GM18520 (cell line): ENCODE results near the gene ADAM10.

Experiments used
- ATAC-seq: cut with Tn5 transposase; IDR thresholded peaks from one replicate; pipeline ENCODE4 v1.9.1; 2021; ENCODE audit not compliant: unreplicated experiment

Gene ADAM10

GRCh38 chr15:58541410-58542087, 208.0 kb downstream of the ADAM10 start:
- ATAC-seq = no peak

GRCh38 chr15:58539548-58539947, 210.0 kb downstream of the ADAM10 start:
- ATAC-seq = no peak

GRCh38 chr15:58538901-58539300, 210.6 kb downstream of the ADAM10 start:
- no peak for ATAC-seq
